Mesenteric fat pad (tissue), 1 donor: Measurements from ENCODE around the gene GLIPR1. TPM values are rescaled to one million over a fixed set of nuclear protein-coding genes. Genes with fewer than 3 reads are reported as not detected.
A peak's percentile ranks its signal among the peaks of the same experiment; 100 is the strongest.
"Not testable (repeated sequence)": the region's sequence is repeated elsewhere in the genome, so short reads cannot be mapped to it uniquely, and the experiment has no call there.

Experiments used
- DNase-seq: peaks from one replicate; pipeline ENCODE4 v3.0.0-alpha.2; 2020; ENCODE audit warnings: low spot score
- total RNA-seq: library from RNA; stranded (reverse); fragmentation: NEBNext Ultra II Directional; extraction: Animal tissue kit (Norgen Biotek cat#: 25700); gene quantifications from one replicate; pipeline ENCODE4 v1.2.1, GENCODE V29; 2021
- donor health status: DM: yes; HTN: yes; CAD: no.

The GLIPR1 gene
- total RNA-seq, 1 donor from 2014 or later: 52.2 TPM

GRCh38 chr12:75509621-75510020 lies 29.1 kb downstream of the GLIPR1 start:
- DNase-seq: no peak

- peak; percentile 93 for DNase-seq
Observed at GRCh38 chr12:75511116-75512048, 30.8 kb downstream of the GLIPR1 start, which contains the start of gene KRR1. Gene KRR1, minus strand, starts transcription at chr12:75511609. Its CDS starts 12 bp downstream, at chr12:75511597.

GRCh38 chr12:75521224-75521623 lies 40.7 kb downstream of the GLIPR1 start:
- not testable (repeated sequence) for DNase-seq

- DNase-seq: not testable (repeated sequence)
Observed at GRCh38 chr12:75522124-75522523, 41.6 kb downstream of the GLIPR1 start.

GRCh38 chr12:75525263-75525662 lies 44.7 kb downstream of the GLIPR1 start:
- DNase-seq: no peak

- no peak for DNase-seq
Observed at GRCh38 chr12:75526655-75527511, 46.3 kb downstream of the GLIPR1 start.

DNA sequence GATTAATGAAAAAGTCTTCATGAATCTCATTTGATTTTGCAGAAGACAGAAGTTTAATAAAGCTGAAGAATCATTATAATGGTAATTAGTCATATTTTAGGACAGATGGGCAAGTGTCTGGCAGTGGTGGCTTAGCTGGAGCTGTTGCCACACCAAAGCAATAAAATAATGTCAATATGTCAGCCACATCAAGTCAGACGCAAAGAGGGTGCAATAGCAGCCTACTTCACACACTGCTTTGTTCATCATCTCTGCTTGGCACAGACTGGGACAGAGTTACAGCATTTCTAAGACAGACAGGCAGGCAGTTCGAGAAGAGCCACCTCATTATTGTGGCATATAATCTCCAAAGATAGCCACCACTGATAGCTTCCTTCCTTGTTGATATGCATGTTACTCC lies 47.7 kb downstream of the GLIPR1 start:
- DNase-seq: no peak

DNA sequence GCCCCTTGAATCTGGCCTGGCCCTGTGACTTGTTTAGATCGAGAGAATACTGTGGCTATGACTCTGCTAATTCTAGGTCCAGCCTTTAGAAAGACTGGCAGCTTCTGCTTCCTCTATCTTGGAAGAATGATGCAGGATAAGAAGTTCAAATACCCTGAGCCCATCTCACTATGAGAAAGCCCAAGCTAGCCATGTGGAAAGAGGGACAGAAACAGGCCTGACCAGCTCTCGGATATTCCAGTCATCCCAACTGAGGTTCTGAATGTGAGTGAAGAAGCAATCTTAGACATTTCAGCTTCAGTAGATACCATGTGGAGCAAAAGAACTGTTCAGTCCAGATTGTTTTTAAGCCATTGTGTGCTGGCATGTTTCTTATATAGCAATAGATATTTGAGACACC lies 48.1 kb downstream of the GLIPR1 start:
- DNase-seq: no peak

DNA sequence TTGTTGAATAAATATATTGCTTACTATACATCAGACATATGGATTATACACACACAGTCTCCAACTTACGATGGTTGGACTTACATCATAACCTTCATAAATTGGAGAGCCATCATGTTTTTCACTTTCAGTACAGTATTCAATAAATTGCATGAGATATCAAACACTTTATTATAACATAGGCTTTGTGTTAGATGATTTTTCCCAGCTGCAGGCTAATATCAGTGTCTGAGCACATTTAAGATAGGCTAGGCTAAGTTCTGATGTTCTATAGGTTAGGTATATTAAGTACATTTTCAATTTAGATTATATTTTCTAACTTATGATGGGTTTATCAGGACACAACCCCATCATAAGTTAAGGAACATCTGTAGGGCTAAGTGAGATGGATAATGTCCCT lies 48.8 kb downstream of the GLIPR1 start:
- DNase-seq: no peak

DNA sequence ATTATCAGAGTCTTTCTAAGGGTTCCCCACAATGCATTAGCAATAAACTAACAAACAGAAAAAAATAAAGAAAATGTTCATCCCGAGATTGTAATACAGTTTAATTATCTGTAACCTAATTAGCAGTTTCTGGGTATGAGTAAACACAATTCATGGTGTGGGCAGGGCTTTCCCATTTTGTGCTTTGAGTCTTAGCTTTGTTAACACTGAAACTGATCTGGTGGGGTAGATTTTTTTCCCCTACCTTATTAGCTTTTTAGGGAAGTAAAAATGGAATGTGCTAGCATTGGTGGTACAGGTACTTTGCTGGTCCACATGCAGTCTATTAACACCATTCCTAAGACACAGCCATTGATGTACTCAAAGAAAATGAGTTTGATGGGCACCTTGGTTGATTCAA lies 49.3 kb downstream of the GLIPR1 start:
- no peak for DNase-seq

- no peak for DNase-seq
Observed at GRCh38 chr12:75533239-75533638, 52.7 kb downstream of the GLIPR1 start.

DNA sequence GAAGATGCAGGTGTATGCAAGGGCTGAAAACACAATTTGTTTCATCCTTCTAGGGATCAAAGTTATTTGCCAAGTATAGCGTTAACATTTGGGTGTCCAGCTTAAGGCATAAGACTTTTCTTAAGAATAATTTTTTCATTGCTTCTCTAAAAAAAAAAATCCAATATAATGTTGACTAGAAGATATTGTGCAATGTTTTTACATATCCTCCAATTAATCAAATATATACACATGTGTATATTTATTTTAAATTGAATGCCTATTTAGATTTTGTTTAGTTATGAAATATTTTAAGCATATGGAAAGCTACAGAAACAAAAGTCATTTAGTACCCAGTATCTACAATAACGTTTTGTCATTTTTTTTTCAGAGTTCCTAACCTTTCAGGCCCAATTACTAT lies 59.3 kb downstream of the GLIPR1 start:
- DNase-seq: no peak

DNA sequence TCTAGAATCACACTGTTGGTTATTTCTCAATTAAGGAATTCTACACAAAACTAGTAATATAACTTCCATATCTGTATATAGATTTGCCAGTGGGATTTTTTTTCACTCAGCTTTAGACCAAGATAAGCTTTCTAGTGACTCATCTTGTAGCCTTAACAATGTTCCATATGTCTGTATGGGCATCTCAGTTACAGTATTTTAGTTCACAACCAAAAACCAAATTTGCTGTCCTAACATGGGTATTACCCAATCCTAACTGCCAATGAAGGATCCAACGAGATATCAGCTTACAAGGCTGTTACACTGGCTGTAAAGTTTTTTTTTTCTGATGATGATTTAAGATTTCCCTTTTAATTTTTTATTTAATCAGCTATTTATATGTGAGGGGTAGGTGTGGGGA lies 62.4 kb downstream of the GLIPR1 start:
- DNase-seq: no peak

- no peak for DNase-seq
Observed at GRCh38 chr12:75543529-75543928, 63.0 kb downstream of the GLIPR1 start.

DNA sequence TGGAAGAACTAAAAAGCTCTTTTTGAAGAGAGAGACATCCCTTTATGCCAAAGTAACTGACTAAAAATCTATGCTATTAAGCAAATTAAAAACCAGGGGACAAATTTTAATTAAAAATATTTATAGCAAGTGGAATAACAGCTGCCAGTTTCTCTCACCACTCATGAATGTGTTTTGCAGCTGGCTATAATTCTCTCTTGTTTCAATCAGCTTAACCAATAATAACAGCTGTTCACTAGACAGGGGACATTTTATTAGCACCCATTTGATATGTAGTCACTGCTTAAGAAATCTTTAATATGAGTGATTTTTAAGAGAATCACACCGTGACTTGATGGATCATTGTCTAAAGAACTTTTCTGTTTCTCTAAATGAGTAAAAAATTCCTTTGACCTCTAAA lies 65.1 kb downstream of the GLIPR1 start:
- no peak for DNase-seq

DNA sequence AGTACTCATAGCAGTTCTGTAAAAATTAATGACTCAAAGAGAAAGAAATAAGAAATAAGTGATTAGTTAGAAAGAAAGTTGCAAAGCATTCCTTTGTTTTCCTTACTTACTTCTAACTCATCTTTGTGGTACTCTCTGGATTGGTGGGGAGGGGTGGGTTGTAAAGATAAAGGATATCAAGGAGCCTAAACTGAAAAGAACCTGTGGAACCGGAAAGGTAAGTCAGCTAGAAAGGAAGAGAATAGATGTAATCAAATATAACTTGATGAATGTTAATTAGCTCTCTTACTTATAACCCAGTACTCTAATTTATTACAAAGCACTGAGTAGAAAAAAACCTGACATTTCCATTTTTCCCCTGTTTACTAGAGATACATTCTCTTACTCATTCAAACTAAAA lies 68.3 kb downstream of the GLIPR1 start:
- DNase-seq: no peak

DNA sequence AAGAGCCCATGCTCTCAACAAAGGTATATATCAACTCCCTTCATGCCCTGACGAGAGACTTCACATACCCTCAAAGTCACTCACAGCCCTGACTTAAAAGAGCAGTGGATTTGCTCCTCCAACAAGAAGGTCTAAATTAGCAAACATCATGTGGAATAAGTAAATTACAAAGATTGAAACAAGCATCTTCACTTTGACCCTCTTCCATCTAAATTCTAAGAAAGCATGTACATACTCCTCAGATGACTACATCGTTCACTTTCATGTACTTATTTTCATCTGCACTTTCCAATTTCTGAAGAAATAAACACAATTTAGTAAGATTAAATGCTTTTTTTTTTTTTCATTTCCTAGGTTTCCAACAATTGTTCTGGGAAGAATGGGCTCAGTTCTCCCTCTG lies 69.4 kb downstream of the GLIPR1 start:
- no peak for DNase-seq

DNA sequence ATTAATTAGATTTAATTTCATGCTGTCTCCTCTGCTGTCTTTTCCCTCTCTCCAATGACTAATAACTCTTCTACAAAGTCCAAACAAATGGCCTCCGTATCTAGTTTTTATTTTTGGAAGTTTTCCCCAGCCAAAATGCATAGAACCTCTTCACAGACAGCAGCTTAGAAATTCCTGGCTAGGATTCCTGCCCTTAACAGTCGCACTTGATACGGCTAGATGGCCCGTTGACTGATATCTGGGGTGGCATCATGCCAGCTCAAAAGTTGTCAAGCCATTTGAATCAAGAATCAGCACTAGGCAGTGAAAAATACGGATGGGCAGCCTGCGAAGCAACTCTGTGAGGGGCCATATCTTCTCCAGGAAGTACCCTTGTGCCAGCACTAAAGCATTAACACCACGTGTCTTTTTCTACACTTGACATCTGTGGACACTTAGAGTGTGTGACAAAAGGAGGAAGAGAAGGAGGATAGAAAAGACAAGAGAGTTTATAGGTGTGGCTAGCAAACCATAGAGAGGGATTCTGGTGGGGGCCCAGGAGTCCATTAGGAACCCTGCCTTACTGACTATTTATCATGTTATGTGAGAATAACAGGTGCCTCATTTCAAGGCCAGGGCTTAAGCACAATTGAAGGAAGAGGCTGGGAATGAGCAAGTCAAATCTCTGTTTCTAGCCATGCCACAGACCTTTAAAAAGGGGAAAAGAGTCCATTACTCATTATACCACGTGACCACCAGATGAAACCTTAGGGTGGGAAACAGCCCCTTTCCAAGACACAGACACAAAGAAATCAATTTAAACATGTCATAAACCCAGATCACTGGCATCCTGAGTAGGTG lies 70.1 kb downstream of the GLIPR1 start:
- DNase-seq: no peak

- DNase-seq: no peak
Observed at GRCh38 chr12:75551477-75551876, 70.9 kb downstream of the GLIPR1 start.

GRCh38 chr12:75553398-75553797 lies 72.8 kb downstream of the GLIPR1 start:
- no peak for DNase-seq
